GM12875 (cell line): ENCODE data around the gene CAPN10.

Experiments used
- H3K4me3 ChIP-seq: one replicate; pipeline ENCODE4 v1.5.1; 2011; ENCODE audit warnings: low read depth, low read length, control low read depth
- TF ChIP-seq, protein P1 (sequence below): IDR thresholded peaks from 2 replicates; pipeline ENCODE4 v1.5.1; 2011; ENCODE audit warnings: low read depth, mild to moderate bottlenecking, control low read depth, inconsistent platforms, low read length, moderate library complexity, borderline replicate concordance; ENCODE audit not compliant: insufficient read depth

CAPN10 gene

DNA sequence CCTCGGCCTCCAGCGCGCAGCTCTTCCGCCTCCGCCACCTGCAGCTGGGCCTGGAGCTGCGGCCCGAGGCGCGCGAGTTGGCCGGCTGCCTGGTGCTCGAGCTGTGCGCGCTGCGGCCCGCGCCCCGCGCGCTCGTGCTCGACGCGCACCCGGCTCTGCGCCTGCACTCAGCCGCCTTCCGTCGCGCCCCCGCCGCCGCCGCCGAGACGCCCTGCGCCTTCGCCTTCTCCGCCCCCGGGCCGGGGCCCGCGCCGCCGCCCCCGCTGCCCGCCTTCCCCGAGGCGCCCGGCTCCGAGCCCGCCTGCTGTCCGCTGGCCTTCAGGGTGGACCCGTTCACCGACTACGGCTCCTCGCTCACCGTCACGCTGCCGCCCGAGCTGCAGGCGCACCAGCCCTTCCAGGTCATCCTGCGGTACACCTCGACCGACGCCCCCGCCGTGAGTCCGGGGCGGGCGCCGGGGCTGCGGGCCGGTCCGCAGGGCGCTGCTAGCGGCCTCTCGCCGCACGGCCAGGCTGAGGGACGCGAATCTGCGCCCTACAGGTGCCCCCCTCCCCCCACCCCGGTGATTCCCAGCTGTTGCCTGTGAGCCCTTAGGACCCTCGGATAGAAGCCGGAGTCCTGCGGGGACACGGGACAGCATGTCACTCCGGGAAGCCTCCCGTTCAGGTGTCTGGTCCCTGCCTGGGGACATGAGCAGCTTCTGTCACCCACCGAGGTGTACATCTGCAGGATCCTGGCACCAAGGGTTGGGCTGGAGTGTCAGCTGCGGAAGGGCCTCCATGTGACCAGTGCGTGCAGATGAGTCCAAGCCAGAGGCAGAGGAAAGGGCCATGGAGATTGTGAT is 17.6 kb upstream of the CAPN10 start:
- TF ChIP-seq, protein P1, sequence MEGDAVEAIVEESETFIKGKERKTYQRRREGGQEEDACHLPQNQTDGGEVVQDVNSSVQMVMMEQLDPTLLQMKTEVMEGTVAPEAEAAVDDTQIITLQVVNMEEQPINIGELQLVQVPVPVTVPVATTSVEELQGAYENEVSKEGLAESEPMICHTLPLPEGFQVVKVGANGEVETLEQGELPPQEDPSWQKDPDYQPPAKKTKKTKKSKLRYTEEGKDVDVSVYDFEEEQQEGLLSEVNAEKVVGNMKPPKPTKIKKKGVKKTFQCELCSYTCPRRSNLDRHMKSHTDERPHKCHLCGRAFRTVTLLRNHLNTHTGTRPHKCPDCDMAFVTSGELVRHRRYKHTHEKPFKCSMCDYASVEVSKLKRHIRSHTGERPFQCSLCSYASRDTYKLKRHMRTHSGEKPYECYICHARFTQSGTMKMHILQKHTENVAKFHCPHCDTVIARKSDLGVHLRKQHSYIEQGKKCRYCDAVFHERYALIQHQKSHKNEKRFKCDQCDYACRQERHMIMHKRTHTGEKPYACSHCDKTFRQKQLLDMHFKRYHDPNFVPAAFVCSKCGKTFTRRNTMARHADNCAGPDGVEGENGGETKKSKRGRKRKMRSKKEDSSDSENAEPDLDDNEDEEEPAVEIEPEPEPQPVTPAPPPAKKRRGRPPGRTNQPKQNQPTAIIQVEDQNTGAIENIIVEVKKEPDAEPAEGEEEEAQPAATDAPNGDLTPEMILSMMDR, result no peak
- peak overlapping the region; percentile 71 for H3K4me3 ChIP-seq

- peak overlapping the region; percentile 71 for H3K4me3 ChIP-seq
- TF ChIP-seq, protein P1, result no peak
Measured at GRCh38 chr2:240569523-240569997, 17.0 kb upstream of the CAPN10 start.

DNA sequence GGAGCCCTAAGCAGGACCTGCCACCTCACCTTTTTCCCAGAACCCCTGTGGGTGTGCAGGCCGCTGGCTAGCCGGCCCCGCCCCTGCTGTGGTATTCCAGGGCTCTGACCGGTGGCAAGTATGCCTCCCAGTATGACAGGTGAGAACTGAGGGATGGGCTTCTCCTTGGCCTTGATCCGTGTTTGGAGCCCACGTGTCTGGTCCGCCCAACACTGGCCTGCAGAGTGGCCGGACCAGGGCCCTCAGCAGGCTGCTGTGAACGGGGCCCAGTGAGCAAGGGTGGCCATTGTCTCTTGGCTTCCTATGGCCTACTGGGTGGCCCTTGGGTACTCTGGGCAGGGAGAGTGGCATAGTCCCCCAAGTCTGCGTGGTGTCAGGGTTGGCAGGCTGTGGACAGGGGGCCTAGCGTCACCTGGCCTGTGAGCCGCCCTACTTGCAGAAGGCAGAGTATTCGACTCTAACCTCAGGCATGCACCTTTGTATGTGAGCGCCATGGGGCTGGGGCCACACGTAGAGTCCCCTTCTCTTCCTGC is 16.5 kb upstream of the CAPN10 start:
- H3K4me3 ChIP-seq, result peak overlapping the region; percentile 71
- TF ChIP-seq, protein P1, result no peak

DNA sequence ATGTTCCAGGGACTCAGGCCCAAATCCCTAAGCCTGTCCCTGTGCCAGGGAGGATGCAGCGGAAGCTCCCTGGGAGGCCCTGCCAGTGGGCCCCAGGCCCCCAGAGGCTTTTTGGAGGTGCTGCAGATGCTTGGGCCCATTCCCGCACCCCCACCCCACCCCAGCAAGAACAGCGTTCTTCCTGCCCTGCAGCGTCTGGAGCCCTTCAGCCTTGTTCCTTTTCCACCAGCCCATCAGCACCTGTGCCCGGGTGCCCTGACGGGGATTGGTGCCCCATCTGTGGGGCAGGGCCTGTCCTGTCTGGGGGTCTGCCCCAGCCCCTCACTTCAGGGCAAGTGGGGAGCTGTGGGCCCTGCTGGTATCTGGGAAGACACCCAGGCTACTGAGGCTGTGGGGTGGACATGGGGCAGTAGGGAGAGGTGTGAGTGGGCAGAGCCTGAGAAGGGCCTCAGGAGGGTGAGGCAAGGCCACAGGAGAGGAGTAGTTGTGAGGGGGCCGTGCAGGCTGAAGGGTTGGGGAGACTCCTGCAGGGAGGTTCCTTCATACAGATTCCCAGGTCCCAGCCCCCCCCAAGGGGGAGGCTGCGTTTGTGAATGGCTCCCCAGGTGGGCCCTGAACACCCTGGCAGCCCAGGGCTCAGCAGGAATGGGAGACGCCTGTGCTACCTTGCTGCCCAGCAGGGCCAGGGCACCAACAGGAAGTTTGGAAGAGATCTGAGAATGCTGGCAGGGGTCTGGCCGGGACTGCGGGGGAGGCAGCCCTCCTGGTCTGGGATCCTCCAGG is 15.8 kb upstream of the CAPN10 start:
- TF ChIP-seq, protein P1, result no peak
- no peak overlapping the region for H3K4me3 ChIP-seq

DNA sequence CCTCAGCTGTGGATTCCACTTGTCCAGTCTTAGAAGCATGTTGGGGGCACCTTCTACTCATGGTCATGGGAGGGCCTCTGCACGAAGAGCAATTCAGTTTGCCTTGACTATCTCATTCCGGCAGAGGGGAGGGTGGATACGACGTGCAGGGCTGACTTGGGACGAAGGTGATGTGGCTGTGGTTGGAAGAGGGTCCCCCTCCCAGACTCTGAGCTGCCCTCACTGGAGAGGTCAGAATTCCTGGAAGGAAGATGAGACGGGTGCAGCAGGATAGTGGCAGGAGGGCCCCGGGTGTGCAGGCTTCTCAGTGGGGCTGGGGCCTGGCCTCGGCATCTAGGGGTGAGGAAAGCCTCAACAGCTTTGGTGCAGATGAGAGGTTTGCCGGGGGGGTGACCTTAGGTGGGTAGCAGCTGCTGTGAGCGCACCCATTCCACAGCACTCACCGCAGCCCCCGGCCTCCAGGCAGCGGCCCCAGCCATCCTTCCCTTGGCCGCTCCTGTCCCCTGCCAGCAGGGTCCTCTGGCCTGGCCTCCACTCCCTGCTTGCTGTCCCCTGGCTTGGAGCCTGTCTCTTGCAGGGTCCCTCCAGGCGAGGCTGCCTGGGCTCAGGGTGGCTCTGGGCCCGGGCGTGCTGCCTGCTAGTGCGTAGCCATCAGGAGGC is 15.1 kb upstream of the CAPN10 start:
- TF ChIP-seq, protein P1, result no peak
- no peak overlapping the region for H3K4me3 ChIP-seq

- H3K4me3 ChIP-seq, result no peak overlapping the region
- TF ChIP-seq, protein P1, result no peak
Measured at GRCh38 chr2:240572141-240573031, 14.1 kb upstream of the CAPN10 start.
